Measurements from ENCODE around the gene CARS1. TPM values are rescaled to one million over a fixed set of nuclear protein-coding genes. Genes with fewer than 3 reads are reported as not detected.
A peak's percentile ranks its signal among the peaks of the same experiment; 100 is the strongest.

The CARS1 gene
- total RNA-seq (10 to 100 TPM; 27.8 to 70.4 (median 53.7) TPM), polyA plus RNA-seq (10 to 100 TPM; 23.9 to 30.8 TPM), total RNA-seq (43.5 reads per million, percentile 68 among the genes with 10 or more reads in this experiment)

GRCh38 chr11:3057069-3057963 is at the start of gene CARS1:
Gene CARS1, minus strand, starts transcription at chr11:3057423. Its CDS starts 56 bp downstream, at chr11:3057367.
- DNase-seq (peak; percentile 82 to 93 (median 89)), ATAC-seq (peak; percentile 99)
- no peaks in the 10 kb centered on the region for H3K9me3 Mint-ChIP-seq
- Histone ChIP-seq H3K27me3 (ENCODE audit: control insufficient read depth in 2 of 2, insufficient read depth in 2 of 2, low read length in 2 of 2) (no peaks in the 10 kb centered on the region), H3K4me3 (ENCODE audit: low read length) (peak within 1 kb of the TSS; percentile 85), H3K27ac (ENCODE audit: low read depth, low read length) (peak within 1 kb of the TSS; percentile 91), H3K36me3 (ENCODE audit: control insufficient read depth in 2 of 3, insufficient read depth in 3 of 3, low read length in 3 of 3) (peaks cover 0 to 18% (median 0%) of the 10 kb centered on the region in 3 experiments), H3K4me1 (ENCODE audit: control insufficient read depth in 2 of 2, insufficient read depth in 2 of 2, low read length in 2 of 2) (peaks cover 14% of the 10 kb centered on the region in 2 donors), H3K9me3 (ENCODE audit: control insufficient read depth in 2 of 3, low read length in 3 of 3) (no peaks in the 10 kb centered on the region)
- H3K4me1 Mint-ChIP-seq, result peaks cover 25 to 42% (median 39%) of the 10 kb centered on the region in 7 donors
- peaks cover 0 to 9% (median 6%) of the 10 kb centered on the region in 5 donors for H3K36me3 Mint-ChIP-seq
- peak within 1 kb of the TSS; percentile 86 to 95 (median 89) for H3K4me3 Mint-ChIP-seq
- intact Hi-C loops (cut with micrococcal nuclease), result loop anchor here (1.0 to 5.0 kb wide), 10 partner anchors 21 to 1750 kb away; partner anchors contain the start of genes NAP1L4 (in 2 of the 2), TSSC4 (in 2 of the 2), CDKN1C (in 1 of the 2) and KCNQ1 (in 1 of the 2)
- POLR2A ChIA-PET, result interaction anchor here (0.6 to 1.4 kb wide), 5 partner anchors 35 to 522 kb away, joined by 3 to 4 read pairs (median 3); partner anchors contain the start of gene NAP1L4
- CTCF ChIA-PET, result no interaction called here
- no peaks in the 10 kb centered on the region for H3K27me3 Mint-ChIP-seq
- peak within 1 kb of the TSS; percentile 44 to 89 (median 87) for H3K27ac Mint-ChIP-seq

GRCh38 chr11:3105791-3106735 is 48.8 kb upstream of the CARS1 start:
- peaks cover 0 to 23% (median 0%) of the 10 kb centered on the region in 7 donors for H3K4me1 Mint-ChIP-seq
- no peaks in the 10 kb centered on the region for H3K27me3 Mint-ChIP-seq
- no peaks in the 10 kb centered on the region for H3K4me1 ChIP-seq (ENCODE audit: control insufficient read depth in 2 of 2, insufficient read depth in 2 of 2, low read length in 2 of 2)
- peak overlapping the region in 1 of 10 donors; percentile 79 for H3K4me3 Mint-ChIP-seq
- intact Hi-C loops (cut with micrococcal nuclease), result no loop called here
- H3K9me3 Mint-ChIP-seq, result no peaks in the 10 kb centered on the region
- ChIA-PET CTCF (no interaction called here), POLR2A (no interaction called here)
- no peaks in the 10 kb centered on the region for H3K36me3 ChIP-seq (ENCODE audit: control insufficient read depth in 2 of 3, insufficient read depth in 3 of 3, low read length in 3 of 3)
- H3K9me3 ChIP-seq (ENCODE audit: control insufficient read depth in 2 of 3, low read length in 3 of 3), result no peaks in the 10 kb centered on the region
- H3K27me3 ChIP-seq (ENCODE audit: control insufficient read depth in 2 of 2, insufficient read depth in 2 of 2, low read length in 2 of 2), result no peaks in the 10 kb centered on the region
- no peak overlapping the region for H3K27ac ChIP-seq (ENCODE audit: low read depth, low read length)
- no peak overlapping the region for H3K27ac Mint-ChIP-seq
- no peaks in the 10 kb centered on the region for H3K36me3 Mint-ChIP-seq
- H3K4me3 ChIP-seq (ENCODE audit: low read length), result no peak overlapping the region
- DNase-seq (peak in 1 of 9 donors; percentile 2), ATAC-seq (no peak)

GRCh38 chr11:3104961-3105790 is 48.0 kb upstream of the CARS1 start:
- peaks cover 0 to 23% (median 0%) of the 10 kb centered on the region in 7 donors for H3K4me1 Mint-ChIP-seq
- ChIA-PET CTCF (no interaction called here), POLR2A (no interaction called here)
- H3K9me3 Mint-ChIP-seq, result no peaks in the 10 kb centered on the region
- DNase-seq, result no peak
- Histone ChIP-seq H3K36me3 (ENCODE audit: control insufficient read depth in 2 of 3, insufficient read depth in 3 of 3, low read length in 3 of 3) (no peaks in the 10 kb centered on the region), H3K4me1 (ENCODE audit: control insufficient read depth in 2 of 2, insufficient read depth in 2 of 2, low read length in 2 of 2) (peaks cover 0 to 2% of the 10 kb centered on the region in 2 donors), H3K27ac (ENCODE audit: low read depth, low read length) (no peak overlapping the region), H3K27me3 (ENCODE audit: control insufficient read depth in 2 of 2, insufficient read depth in 2 of 2, low read length in 2 of 2) (no peaks in the 10 kb centered on the region), H3K9me3 (ENCODE audit: control insufficient read depth in 2 of 3, low read length in 3 of 3) (no peaks in the 10 kb centered on the region), H3K4me3 (ENCODE audit: low read length) (no peak overlapping the region)
- no peak for ATAC-seq
- no peaks in the 10 kb centered on the region for H3K36me3 Mint-ChIP-seq
- peak overlapping the region in 1 of 9 donors; percentile 32 for H3K27ac Mint-ChIP-seq
- peak overlapping the region in 1 of 10 donors; percentile 79 for H3K4me3 Mint-ChIP-seq
- intact Hi-C loops (cut with micrococcal nuclease), result no loop called here
- no peaks in the 10 kb centered on the region for H3K27me3 Mint-ChIP-seq

GRCh38 chr11:3104051-3104714 is 47.0 kb upstream of the CARS1 start:
- ATAC-seq (no peak), DNase-seq (peak in 1 of 9 donors; percentile 11)
- Mint-ChIP-seq H3K27ac (no peak overlapping the region), H3K4me3 (peak overlapping the region in 1 of 10 donors; percentile 79), H3K9me3 (no peaks in the 10 kb centered on the region), H3K27me3 (no peaks in the 10 kb centered on the region), H3K36me3 (peaks cover 0 to 3% (median 0%) of the 10 kb centered on the region in 5 donors), H3K4me1 (peaks cover 4 to 29% (median 6%) of the 10 kb centered on the region in 7 donors)
- CTCF ChIA-PET, result no interaction called here
- H3K27ac ChIP-seq (ENCODE audit: low read depth, low read length), result no peak overlapping the region
- no peak overlapping the region for H3K4me3 ChIP-seq (ENCODE audit: low read length)
- no peaks in the 10 kb centered on the region for H3K27me3 ChIP-seq (ENCODE audit: control insufficient read depth in 2 of 2, insufficient read depth in 2 of 2, low read length in 2 of 2)
- peaks cover 0 to 4% of the 10 kb centered on the region in 2 donors for H3K4me1 ChIP-seq (ENCODE audit: control insufficient read depth in 2 of 2, insufficient read depth in 2 of 2, low read length in 2 of 2)
- no peaks in the 10 kb centered on the region for H3K9me3 ChIP-seq (ENCODE audit: control insufficient read depth in 2 of 3, low read length in 3 of 3)
- H3K36me3 ChIP-seq (ENCODE audit: control insufficient read depth in 2 of 3, insufficient read depth in 3 of 3, low read length in 3 of 3), result no peaks in the 10 kb centered on the region
- POLR2A ChIA-PET, result no interaction called here
- intact Hi-C loops (cut with micrococcal nuclease), result no loop called here

GRCh38 chr11:3103076-3103475 is 45.9 kb upstream of the CARS1 start:
- no peaks in the 10 kb centered on the region for H3K36me3 ChIP-seq (ENCODE audit: control insufficient read depth in 2 of 3, insufficient read depth in 3 of 3, low read length in 3 of 3)
- POLR2A ChIA-PET, result no interaction called here

More at GRCh38 chr11:3103076-3103475, 45.9 kb upstream of the CARS1 start:
- H3K36me3 Mint-ChIP-seq, result peaks cover 0 to 4% (median 0%) of the 10 kb centered on the region in 5 donors
- intact Hi-C loops (cut with micrococcal nuclease), result no loop called here
- H3K27me3 ChIP-seq (ENCODE audit: control insufficient read depth in 2 of 2, insufficient read depth in 2 of 2, low read length in 2 of 2), result no peaks in the 10 kb centered on the region
- no peaks in the 10 kb centered on the region for H3K9me3 ChIP-seq (ENCODE audit: control insufficient read depth in 2 of 3, low read length in 3 of 3)
- DNase-seq (no peak), ATAC-seq (no peak)
- no peak overlapping the region for H3K4me3 ChIP-seq (ENCODE audit: low read length)
- peaks cover 0 to 4% of the 10 kb centered on the region in 2 donors for H3K4me1 ChIP-seq (ENCODE audit: control insufficient read depth in 2 of 2, insufficient read depth in 2 of 2, low read length in 2 of 2)
- peaks cover 8 to 34% (median 10%) of the 10 kb centered on the region in 7 donors for H3K4me1 Mint-ChIP-seq
- H3K27ac Mint-ChIP-seq, result no peak overlapping the region
- no peaks in the 10 kb centered on the region for H3K9me3 Mint-ChIP-seq
- H3K27ac ChIP-seq (ENCODE audit: low read depth, low read length), result no peak overlapping the region
- CTCF ChIA-PET, result interaction anchor here (0.6 to 1.3 kb wide), 2 partner anchors 12 to 798 kb away, joined by 3 to 5 read pairs; no protein-coding TSS in a partner anchor
- H3K4me3 Mint-ChIP-seq, result peak overlapping the region in 1 of 10 donors; percentile 79
- H3K27me3 Mint-ChIP-seq, result no peaks in the 10 kb centered on the region
